Measurements from ENCODE around the gene CUL3. TPM values are rescaled to one million over a fixed set of nuclear protein-coding genes. Genes with fewer than 3 reads are reported as not detected.
A peak's percentile ranks its signal among the peaks of the same experiment; 100 is the strongest.

Gene CUL3
- total and polyA plus RNA-seq, 2 of the 13 experiments (the other 11 are each of a cell fraction or from before 2014, with no cell fraction given) = 33.2 to 62.3 TPM

GRCh38 chr2:224485081-224486014, 99.8 kb downstream of the CUL3 start (continued):
- peak; percentile 88 for TF ChIP-seq ZBTB33 (CRISPR knock-in tag; IDR thresholded peaks at IDR 0.05)
- TF ChIP-seq ZNF792 (CRISPR knock-in tag; IDR thresholded peaks at IDR 0.05) = peak; percentile 59; the same call in 1 of the 2 replicates
- peak; percentile 55; the same call in 1 of the 2 replicates for TF ChIP-seq ZNF713 (CRISPR knock-in tag; IDR thresholded peaks at IDR 0.05)
- peak; percentile 64; the same call in 1 of the 2 replicates for TF ChIP-seq MIER3 (CRISPR knock-in tag; IDR thresholded peaks at IDR 0.05; ENCODE audit: borderline replicate concordance)
- TF ChIP-seq SAP130 (CRISPR knock-in tag; IDR thresholded peaks at IDR 0.05; ENCODE audit: low read depth) = peak; percentile 47
- 0 out of 2 replicates have a peak, but pooled peaks have one; percentile 75 for TF ChIP-seq NFKBIZ (CRISPR knock-in tag; IDR thresholded peaks at IDR 0.05)
- TF ChIP-seq HDAC2 (CRISPR knock-in tag; IDR thresholded peaks at IDR 0.05) = 0 out of 2 replicates have a peak, but pooled peaks have one; percentile 65
- TF ChIP-seq ZFX (CRISPR knock-in tag; IDR thresholded peaks at IDR 0.05; ENCODE audit: low read depth) = peak; percentile 53; the same call in 1 of the 2 replicates
- peak; percentile 25; the same call in 1 of the 2 replicates for TF ChIP-seq MAFF (IDR thresholded peaks at IDR 0.05; ENCODE audit: low read depth, low read length)
- TF ChIP-seq, protein P1, sequence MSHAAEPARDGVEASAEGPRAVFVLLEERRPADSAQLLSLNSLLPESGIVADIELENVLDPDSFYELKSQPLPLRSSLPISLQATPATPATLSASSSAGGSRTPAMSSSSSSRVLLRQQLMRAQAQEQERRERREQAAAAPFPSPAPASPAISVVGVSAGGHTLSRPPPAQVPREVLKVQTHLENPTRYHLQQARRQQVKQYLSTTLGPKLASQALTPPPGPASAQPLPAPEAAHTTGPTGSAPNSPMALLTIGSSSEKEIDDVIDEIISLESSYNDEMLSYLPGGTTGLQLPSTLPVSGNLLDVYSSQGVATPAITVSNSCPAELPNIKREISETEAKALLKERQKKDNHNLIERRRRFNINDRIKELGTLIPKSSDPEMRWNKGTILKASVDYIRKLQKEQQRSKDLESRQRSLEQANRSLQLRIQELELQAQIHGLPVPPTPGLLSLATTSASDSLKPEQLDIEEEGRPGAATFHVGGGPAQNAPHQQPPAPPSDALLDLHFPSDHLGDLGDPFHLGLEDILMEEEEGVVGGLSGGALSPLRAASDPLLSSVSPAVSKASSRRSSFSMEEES (CRISPR knock-in tag; IDR thresholded peaks at IDR 0.05) = 0 out of 2 replicates have a peak, but pooled peaks have one; percentile 70
- TF ChIP-seq ZMYM2 (CRISPR knock-in tag; IDR thresholded peaks at IDR 0.05) = peak; percentile 71; the same call in 1 of the 2 replicates
- TF ChIP-seq FOSL2 (CRISPR knock-in tag; IDR thresholded peaks at IDR 0.05) = peak; percentile 97
- peak; percentile 76 for TF ChIP-seq SP5 (CRISPR knock-in tag; IDR thresholded peaks at IDR 0.05; ENCODE audit: borderline replicate concordance, low read depth)
- TF ChIP-seq GFI1 (CRISPR knock-in tag; IDR thresholded peaks at IDR 0.05; ENCODE audit: borderline replicate concordance) = 0 out of 2 replicates have a peak, but pooled peaks have one; percentile 14
- TF ChIP-seq ZNF274 (CRISPR knock-in tag; IDR thresholded peaks at IDR 0.05) = 0 out of 2 replicates have a peak, but pooled peaks have one; percentile 55
- TF ChIP-seq ZNF547 (CRISPR knock-in tag; IDR thresholded peaks at IDR 0.05) = 0 out of 2 replicates have a peak, but pooled peaks have one; percentile 56
